Upper lobe of left lung (tissue), 4 donors: ENCODE measurements around the gene GCH1.

Experiments
- POLR2AphosphoS5 ChIP-seq, 2 donors: sonication (generic); formaldehyde crosslinking; IDR thresholded peaks; one replicate each; pipeline ENCODE4 v1.5.1; 2017; ENCODE audit warnings: antibody characterized with exemption in 2 of 2
- TF ChIP-seq, protein P1 (sequence below), 6 experiments: fragments of 450-650 bp in 4 of 6; fragments of 200-600 bp in 2 of 6; sonication (generic) in 2 of 6; IDR thresholded peaks; one replicate each; pipeline ENCODE4 v1.5.1; 2016 to 2019; ENCODE audit warnings: antibody characterized with exemption in 6 of 6

DNA sequence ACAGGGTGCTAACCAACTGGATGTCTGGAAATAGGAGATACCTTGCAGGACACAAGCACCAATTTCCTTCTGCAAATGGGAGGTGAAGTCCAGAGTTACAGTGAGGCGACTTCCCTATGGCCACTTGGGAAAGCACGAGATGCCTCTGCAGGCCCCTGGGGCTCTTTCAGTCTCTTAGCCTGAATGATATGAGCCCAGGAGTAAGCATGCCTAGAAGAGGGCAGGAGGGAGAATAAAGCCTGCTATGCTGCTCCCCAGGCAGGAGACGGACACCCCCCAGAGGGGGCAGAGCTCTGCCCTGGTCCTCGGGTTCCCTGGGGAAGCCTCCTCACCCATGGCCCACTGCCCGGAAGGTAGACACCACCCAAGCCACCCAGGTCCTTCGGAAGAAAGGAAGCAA lies 105.1 kb downstream of the GCH1 start:
- TF ChIP-seq, protein P1, sequence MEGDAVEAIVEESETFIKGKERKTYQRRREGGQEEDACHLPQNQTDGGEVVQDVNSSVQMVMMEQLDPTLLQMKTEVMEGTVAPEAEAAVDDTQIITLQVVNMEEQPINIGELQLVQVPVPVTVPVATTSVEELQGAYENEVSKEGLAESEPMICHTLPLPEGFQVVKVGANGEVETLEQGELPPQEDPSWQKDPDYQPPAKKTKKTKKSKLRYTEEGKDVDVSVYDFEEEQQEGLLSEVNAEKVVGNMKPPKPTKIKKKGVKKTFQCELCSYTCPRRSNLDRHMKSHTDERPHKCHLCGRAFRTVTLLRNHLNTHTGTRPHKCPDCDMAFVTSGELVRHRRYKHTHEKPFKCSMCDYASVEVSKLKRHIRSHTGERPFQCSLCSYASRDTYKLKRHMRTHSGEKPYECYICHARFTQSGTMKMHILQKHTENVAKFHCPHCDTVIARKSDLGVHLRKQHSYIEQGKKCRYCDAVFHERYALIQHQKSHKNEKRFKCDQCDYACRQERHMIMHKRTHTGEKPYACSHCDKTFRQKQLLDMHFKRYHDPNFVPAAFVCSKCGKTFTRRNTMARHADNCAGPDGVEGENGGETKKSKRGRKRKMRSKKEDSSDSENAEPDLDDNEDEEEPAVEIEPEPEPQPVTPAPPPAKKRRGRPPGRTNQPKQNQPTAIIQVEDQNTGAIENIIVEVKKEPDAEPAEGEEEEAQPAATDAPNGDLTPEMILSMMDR (IDR thresholded peaks at IDR 0.05), result no peak
- no peak for TF ChIP-seq POLR2AphosphoS5 (IDR thresholded peaks at IDR 0.05)
